ENCODE data around the gene LHFPL2. TPM values are rescaled to one million over a fixed set of nuclear protein-coding genes. Genes with fewer than 3 reads are reported as not detected.
A peak's percentile ranks its signal among the peaks of the same experiment; 100 is the strongest.

LHFPL2 gene
- total and polyA plus RNA-seq, 4 donors = 6.5 to 49.4 (median 47.7) TPM

DNA sequence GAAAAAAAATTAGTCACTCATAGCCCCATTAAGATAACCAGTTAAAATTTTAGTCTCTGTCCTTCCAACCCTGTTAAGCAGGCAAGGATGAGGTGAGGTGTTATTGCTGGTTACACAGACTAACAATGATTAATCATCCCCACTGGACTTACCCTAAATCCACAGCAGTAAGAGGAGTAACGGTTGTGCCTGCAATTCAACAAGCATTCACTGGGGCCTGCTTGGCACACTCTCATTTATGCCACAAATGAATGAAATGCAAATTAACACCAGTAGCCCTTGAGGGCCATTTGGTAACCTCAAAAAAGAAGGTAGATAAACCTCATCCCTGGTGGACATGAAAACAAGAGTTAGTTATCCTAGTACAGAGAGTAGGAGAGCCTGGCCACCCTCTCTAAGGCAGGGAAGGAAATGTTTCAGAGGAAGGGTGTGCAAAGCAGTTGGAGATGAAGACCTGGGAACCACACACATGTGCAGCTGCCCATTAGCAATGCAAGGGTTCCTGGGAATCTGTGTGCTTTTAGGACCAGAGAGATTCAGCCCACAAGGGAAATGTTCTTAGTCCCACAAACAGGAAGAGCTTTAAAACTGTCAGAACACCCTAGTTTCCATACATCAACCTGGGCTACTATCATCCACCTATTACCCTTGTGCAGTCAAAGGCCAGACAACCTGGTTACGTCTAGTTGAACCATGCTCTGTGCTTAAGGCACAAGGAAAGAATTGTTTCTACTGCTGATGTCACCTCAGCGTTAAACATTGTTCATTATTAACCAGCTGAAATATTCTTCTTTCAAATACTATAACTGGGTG is 7.7 kb downstream of the LHFPL2 start:
- Histone ChIP-seq H3K36me3 (ENCODE audit: control insufficient read depth in 4 of 4, insufficient read depth in 4 of 4, low read length in 4 of 4) (peaks cover 0 to 2% (median 0%) of the 10 kb centered on the region in 4 donors), H3K4me1 (ENCODE audit: control insufficient read depth in 5 of 5, insufficient read depth in 5 of 5, low read length in 5 of 5) (peaks cover 14 to 53% (median 18%) of the 10 kb centered on the region in 5 donors), H3K27ac (ENCODE audit: low read depth in 1 of 2, low read length in 1 of 2) (no peak overlapping the region), H3K9ac (ENCODE audit: insufficient read depth in 1 of 2, low read length in 2 of 2) (no peak overlapping the region), H3K9me3 (ENCODE audit: control insufficient read depth in 4 of 4, insufficient read depth in 3 of 4, low read length in 3 of 4) (no peaks in the 10 kb centered on the region), H3K27me3 (ENCODE audit: control insufficient read depth in 3 of 3, insufficient read depth in 3 of 3, low read length in 2 of 3) (no peaks in the 10 kb centered on the region), H3K4me3 (no peak overlapping the region)
- 75 to 86% methylated on average over 3 of the region's 3 CpGs for WGBS, 2 donors
- TF ChIP-seq, protein P1, sequence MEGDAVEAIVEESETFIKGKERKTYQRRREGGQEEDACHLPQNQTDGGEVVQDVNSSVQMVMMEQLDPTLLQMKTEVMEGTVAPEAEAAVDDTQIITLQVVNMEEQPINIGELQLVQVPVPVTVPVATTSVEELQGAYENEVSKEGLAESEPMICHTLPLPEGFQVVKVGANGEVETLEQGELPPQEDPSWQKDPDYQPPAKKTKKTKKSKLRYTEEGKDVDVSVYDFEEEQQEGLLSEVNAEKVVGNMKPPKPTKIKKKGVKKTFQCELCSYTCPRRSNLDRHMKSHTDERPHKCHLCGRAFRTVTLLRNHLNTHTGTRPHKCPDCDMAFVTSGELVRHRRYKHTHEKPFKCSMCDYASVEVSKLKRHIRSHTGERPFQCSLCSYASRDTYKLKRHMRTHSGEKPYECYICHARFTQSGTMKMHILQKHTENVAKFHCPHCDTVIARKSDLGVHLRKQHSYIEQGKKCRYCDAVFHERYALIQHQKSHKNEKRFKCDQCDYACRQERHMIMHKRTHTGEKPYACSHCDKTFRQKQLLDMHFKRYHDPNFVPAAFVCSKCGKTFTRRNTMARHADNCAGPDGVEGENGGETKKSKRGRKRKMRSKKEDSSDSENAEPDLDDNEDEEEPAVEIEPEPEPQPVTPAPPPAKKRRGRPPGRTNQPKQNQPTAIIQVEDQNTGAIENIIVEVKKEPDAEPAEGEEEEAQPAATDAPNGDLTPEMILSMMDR (IDR thresholded peaks at IDR 0.05; ENCODE audit: control extremely low read depth, extremely low read depth) = no peak
- ATAC-seq (ENCODE audit: insufficient read depth, low FRiP score) (no peak), DNase-seq (no peak)

DNA sequence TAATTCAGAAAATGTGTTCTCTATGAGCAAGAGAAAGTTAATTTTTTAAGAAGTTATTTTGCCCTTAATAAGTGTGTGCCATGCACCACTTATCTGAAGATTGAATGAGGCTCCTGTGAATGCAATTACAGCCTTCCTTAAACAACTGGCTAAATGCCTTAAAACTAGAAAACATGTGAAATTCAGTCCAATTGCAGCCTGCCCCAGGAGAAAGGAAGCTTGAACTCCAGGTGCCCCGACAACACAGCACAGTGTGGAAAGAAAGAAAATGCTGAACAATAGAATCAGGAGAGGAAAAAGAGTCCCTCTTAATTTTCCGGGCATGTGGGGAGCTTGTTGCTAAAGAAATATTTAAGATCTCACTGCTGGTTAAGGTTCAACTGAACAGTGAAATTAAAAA is 8.8 kb downstream of the LHFPL2 start:
- H3K36me3 ChIP-seq (ENCODE audit: control insufficient read depth in 4 of 4, insufficient read depth in 4 of 4, low read length in 4 of 4) = peaks cover 0 to 2% (median 0%) of the 10 kb centered on the region in 4 donors
- WGBS, 2 donors = 48 to 71% methylated on average over 2 of the region's 2 CpGs
- no peaks in the 10 kb centered on the region for H3K9me3 ChIP-seq (ENCODE audit: control insufficient read depth in 4 of 4, insufficient read depth in 3 of 4, low read length in 3 of 4)
- H3K9ac ChIP-seq (ENCODE audit: insufficient read depth in 1 of 2, low read length in 2 of 2) = no peak overlapping the region
- DNase-seq (peak in 2 of 3 donors; percentile 45 to 49), ATAC-seq (ENCODE audit: insufficient read depth, low FRiP score) (no peak)
- peaks cover 10 to 46% (median 18%) of the 10 kb centered on the region in 5 donors for H3K4me1 ChIP-seq (ENCODE audit: control insufficient read depth in 5 of 5, insufficient read depth in 5 of 5, low read length in 5 of 5)
- no peaks in the 10 kb centered on the region for H3K27me3 ChIP-seq (ENCODE audit: control insufficient read depth in 3 of 3, insufficient read depth in 3 of 3, low read length in 2 of 3)
- H3K4me3 ChIP-seq = no peak overlapping the region
- TF ChIP-seq, protein P1 (IDR thresholded peaks at IDR 0.05; ENCODE audit: control extremely low read depth, extremely low read depth) = no peak
- H3K27ac ChIP-seq (ENCODE audit: low read depth in 1 of 2, low read length in 1 of 2) = no peak overlapping the region

DNA sequence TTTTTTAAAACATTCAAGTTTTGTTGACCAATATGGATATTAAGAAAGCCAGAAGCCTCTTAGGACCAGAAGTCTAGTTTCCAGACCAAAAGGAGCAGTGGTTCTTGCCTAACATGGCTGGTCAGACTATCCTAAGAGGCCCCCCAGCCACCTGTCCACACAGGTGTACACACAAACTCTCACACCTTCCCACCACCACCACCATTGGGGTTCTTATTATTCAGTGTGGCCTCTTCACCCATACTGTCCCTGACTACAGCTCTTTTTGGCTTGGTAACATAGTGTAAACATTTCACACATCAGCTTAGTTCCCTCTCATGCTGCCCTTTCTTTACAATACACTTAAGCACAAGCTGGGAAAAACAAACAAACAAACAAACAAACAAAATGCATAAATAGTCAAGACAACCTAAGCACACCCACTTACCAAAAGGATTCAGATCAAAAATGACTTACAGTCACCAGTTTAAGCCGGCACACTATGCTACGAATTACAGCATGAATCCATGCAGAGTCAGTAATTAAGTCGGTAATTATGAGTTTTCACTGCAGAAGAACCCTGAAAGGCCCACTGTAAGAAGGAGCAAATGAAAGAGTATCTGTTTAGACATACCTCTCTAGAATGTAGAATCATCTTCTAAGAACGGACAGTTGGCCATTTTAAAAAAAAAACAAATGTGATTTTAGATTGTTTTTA is 9.5 kb downstream of the LHFPL2 start:
- Histone ChIP-seq H3K4me3 (no peak overlapping the region), H3K27me3 (ENCODE audit: control insufficient read depth in 3 of 3, insufficient read depth in 3 of 3, low read length in 2 of 3) (no peaks in the 10 kb centered on the region), H3K36me3 (ENCODE audit: control insufficient read depth in 4 of 4, insufficient read depth in 4 of 4, low read length in 4 of 4) (peaks cover 0 to 2% (median 0%) of the 10 kb centered on the region in 4 donors), H3K9me3 (ENCODE audit: control insufficient read depth in 4 of 4, insufficient read depth in 3 of 4, low read length in 3 of 4) (no peaks in the 10 kb centered on the region), H3K4me1 (ENCODE audit: control insufficient read depth in 5 of 5, insufficient read depth in 5 of 5, low read length in 5 of 5) (peaks cover 10 to 48% (median 20%) of the 10 kb centered on the region in 5 donors), H3K27ac (ENCODE audit: low read depth in 1 of 2, low read length in 1 of 2) (peak overlapping the region in 1 of 2 donors; percentile 51), H3K9ac (ENCODE audit: insufficient read depth in 1 of 2, low read length in 2 of 2) (no peak overlapping the region)
- DNase-seq (no peak), ATAC-seq (ENCODE audit: insufficient read depth, low FRiP score) (no peak)
- TF ChIP-seq, protein P1 (IDR thresholded peaks at IDR 0.05; ENCODE audit: control extremely low read depth, extremely low read depth) = no peak
- WGBS, 2 donors = 85% methylated on average over 4 of the region's 4 CpGs
